ENCODE measurements around the gene PCDHGB4.
"Not testable (repeated sequence)": the region's sequence is repeated elsewhere in the genome, so short reads cannot be mapped to it uniquely, and the experiment has no call there.

Gene PCDHGB4

GRCh38 chr5:141431286-141431685, 43.8 kb downstream of the PCDHGB4 start:
- ChIA-PET POLR2A (no interaction called here), CTCF (interaction anchor here (1.3 to 4.7 kb wide), 13 partner anchors 10 to 135 kb away, joined by 3 to 24 read pairs (median 9); partner anchors contain the start of genes PCDHGA10, PCDHGA11, PCDHGA3 and PCDHGB7)
- TF ChIP-seq CTCF (IDR thresholded peaks at IDR 0.05; ENCODE audit: control extremely low read depth, extremely low read depth, low read depth, missing control alignments): no peak
- DNase-seq (ENCODE audit: extremely low spot score): peak; percentile 54

- POLR2A ChIA-PET; DNase-seq (ENCODE audit: extremely low spot score); CTCF ChIA-PET: not testable (repeated sequence)
These were observed 44.8 kb downstream of the PCDHGB4 start for GRCh38 chr5:141432308-141432707.

- CTCF ChIA-PET; POLR2A ChIA-PET; DNase-seq (ENCODE audit: extremely low spot score): not testable (repeated sequence)
These were observed 45.2 kb downstream of the PCDHGB4 start for GRCh38 chr5:141432726-141433125.

DNA sequence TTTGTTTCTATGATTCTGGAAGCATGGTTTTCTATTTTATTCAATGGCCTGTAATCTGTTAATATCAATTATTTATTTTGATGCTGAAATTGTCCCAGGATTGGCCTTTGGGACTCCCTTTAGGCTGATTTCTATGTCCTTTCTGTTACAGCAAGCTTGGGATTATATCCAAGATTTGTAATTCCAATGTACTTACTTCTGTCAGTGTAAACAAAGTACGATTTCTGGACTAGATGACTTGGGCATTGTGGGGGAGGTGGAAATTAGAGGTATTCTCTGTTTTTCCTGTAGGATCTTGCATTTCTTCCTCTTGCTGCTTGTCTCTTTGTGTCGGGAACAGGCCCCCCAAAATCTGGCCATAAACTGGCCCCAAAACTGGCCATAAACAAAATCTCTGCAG, 46.5 kb downstream of the PCDHGB4 start:
- no peak for TF ChIP-seq CTCF (IDR thresholded peaks at IDR 0.05; ENCODE audit: control extremely low read depth, extremely low read depth, low read depth, missing control alignments)
- ChIA-PET CTCF (interaction anchor here (0.8 to 1.4 kb wide), 2 partner anchors 13 to 26 kb away, joined by 4 read pairs; partner anchors contain the start of genes PCDHGA11 and PCDHGB6), POLR2A (no interaction called here)
- DNase-seq (ENCODE audit: extremely low spot score): no peak

GRCh38 chr5:141437221-141437620, 49.7 kb downstream of the PCDHGB4 start:
- CTCF ChIA-PET: interaction anchor here (1.2 to 1.6 kb wide), 4 partner anchors 16 to 127 kb away, joined by 3 to 5 read pairs (median 4); partner anchors contain the start of genes PCDHGA10 and PCDHGA11
- no peak for TF ChIP-seq CTCF (IDR thresholded peaks at IDR 0.05; ENCODE audit: control extremely low read depth, extremely low read depth, low read depth, missing control alignments)
- DNase-seq (ENCODE audit: extremely low spot score): no peak
- POLR2A ChIA-PET: no interaction called here

DNA sequence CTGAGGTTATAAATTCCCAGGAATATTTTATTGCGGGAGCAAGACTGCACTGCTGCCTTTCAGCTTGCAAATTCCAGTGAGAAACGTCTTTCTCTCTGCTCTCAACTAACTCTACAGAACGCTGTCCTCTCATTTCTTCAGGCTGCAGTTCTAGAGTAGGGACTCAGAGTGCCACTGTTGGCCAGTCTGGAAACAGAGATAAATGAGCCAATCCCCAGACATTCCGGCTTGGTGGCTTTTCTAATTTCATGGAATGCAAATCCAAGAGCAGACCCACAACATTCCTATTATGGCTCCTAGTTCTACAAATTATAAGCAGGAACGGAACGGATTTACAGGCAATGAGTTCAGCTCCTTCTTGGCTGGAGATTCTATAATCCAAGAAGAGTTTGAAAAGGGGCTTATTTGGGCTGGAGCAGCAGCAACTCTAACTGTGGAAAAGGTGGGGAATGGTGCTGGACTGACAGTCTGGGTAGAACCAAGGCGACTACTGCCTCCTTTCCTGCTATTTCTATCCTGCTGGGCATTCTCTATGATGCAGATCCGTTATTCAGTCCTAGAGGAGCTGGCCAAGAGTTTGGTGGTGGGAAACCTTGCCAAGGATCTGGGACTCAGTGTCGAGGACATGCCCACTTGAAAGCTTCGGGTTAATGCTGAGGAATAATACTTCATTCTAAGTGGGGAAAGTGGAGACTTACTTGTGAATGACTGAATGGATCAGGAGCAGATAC, 52.1 kb downstream of the PCDHGB4 start:
- ChIA-PET CTCF (interaction anchor here (1.4 kb wide), 1 partner anchor 118 kb away, joined by 3 read pairs; no protein-coding TSS in a partner anchor), POLR2A (no interaction called here)
- no peak for TF ChIP-seq CTCF (IDR thresholded peaks at IDR 0.05; ENCODE audit: control extremely low read depth, extremely low read depth, low read depth, missing control alignments)
- DNase-seq (ENCODE audit: extremely low spot score): no peak
